AG09319 (cell line): Measurements from ENCODE around the gene DLG5.

Experiments used
- DNase-seq: peaks from one replicate; pipeline ENCODE4 v3.0.0-alpha.2; 2010; ENCODE audit warnings: low read depth; ENCODE audit errors: extremely low read depth
- TF ChIP-seq, protein P1 (sequence below): IDR thresholded peaks from 2 replicates; pipeline ENCODE4 v1.5.1; 2011; ENCODE audit warnings: low read depth, mild to moderate bottlenecking, inconsistent platforms, low read length, moderate library complexity

The DLG5 gene

DNA sequence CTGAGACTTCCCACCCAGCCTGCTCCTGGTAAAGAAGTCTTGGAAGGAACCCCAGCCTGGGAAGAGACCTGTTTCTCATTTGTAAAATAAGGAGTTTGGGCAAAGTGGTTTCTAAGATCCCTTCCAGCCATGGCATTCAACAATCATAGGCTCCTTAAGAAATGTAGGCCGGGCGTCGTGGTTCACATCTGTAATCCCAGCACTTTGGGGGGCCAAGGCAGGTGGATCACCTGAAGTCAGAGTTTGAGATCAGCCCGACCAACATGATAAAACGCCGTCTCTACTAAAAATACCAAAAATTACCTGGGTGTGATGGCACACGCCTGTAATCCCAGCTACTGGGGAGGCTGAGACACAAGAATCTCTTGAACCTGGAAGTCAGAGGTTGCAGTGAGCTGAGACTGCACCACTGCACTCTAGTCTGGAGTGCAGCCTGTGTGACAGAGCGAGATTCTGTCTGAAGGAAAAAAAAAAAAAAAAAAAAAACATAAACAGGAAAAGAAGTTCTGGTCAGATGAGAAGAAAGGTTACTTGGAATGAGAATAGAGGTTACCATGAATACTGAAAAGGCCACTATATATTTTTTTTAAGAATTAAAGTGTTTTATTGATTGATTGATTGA is 15.9 kb downstream of the DLG5 start:
- TF ChIP-seq, protein P1, sequence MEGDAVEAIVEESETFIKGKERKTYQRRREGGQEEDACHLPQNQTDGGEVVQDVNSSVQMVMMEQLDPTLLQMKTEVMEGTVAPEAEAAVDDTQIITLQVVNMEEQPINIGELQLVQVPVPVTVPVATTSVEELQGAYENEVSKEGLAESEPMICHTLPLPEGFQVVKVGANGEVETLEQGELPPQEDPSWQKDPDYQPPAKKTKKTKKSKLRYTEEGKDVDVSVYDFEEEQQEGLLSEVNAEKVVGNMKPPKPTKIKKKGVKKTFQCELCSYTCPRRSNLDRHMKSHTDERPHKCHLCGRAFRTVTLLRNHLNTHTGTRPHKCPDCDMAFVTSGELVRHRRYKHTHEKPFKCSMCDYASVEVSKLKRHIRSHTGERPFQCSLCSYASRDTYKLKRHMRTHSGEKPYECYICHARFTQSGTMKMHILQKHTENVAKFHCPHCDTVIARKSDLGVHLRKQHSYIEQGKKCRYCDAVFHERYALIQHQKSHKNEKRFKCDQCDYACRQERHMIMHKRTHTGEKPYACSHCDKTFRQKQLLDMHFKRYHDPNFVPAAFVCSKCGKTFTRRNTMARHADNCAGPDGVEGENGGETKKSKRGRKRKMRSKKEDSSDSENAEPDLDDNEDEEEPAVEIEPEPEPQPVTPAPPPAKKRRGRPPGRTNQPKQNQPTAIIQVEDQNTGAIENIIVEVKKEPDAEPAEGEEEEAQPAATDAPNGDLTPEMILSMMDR = no peak
- no peak for DNase-seq

GRCh38 chr10:77909749-77910375 is 16.7 kb downstream of the DLG5 start:
- TF ChIP-seq, protein P1 = no peak
- DNase-seq = no peak

- DNase-seq = no peak
- TF ChIP-seq, protein P1 = no peak
Measured at GRCh38 chr10:77909021-77909748, 17.4 kb downstream of the DLG5 start.

GRCh38 chr10:77907900-77908717 is 18.4 kb downstream of the DLG5 start:
- TF ChIP-seq, protein P1 = no peak
- no peak for DNase-seq

- DNase-seq = no peak
- TF ChIP-seq, protein P1 = no peak
Measured at GRCh38 chr10:77907462-77907861, 19.1 kb downstream of the DLG5 start.

GRCh38 chr10:77906951-77907421 is 19.6 kb downstream of the DLG5 start:
- TF ChIP-seq, protein P1 = no peak
- no peak for DNase-seq
